WERI-Rb-1 (cell line): ENCODE data around the gene NACC2.

Experiments used
- DNase-seq: peaks from one replicate; pipeline ENCODE4 v3.0.0-alpha.2; 2020
- H3K27ac ChIP-seq: fragments of 250-450 bp; sonication (Bioruptor Pico); 2 replicates; pipeline ENCODE4 v1.5.1; 2020; ENCODE audit warnings: mild to moderate bottlenecking, moderate library complexity
- H3K27me3 ChIP-seq: fragments of 250-450 bp; sonication (Bioruptor Pico); 2 replicates; pipeline ENCODE4 v1.5.1; 2021; ENCODE audit warnings: mild to moderate bottlenecking, low read depth, moderate library complexity; ENCODE audit not compliant: insufficient read depth, severe bottlenecking
- H3K36me3 ChIP-seq: fragments of 250-450 bp; sonication (Bioruptor Pico); 2 replicates; pipeline ENCODE4 v1.5.1; 2020; ENCODE audit warnings: mild to moderate bottlenecking, moderate library complexity
- H3K4me3 ChIP-seq: 2 replicates; pipeline ENCODE4 v1.5.1; 2011; ENCODE audit warnings: low read depth, mild to moderate bottlenecking, control low read depth, low read length
- H3K9me3 ChIP-seq: fragments of 250-450 bp; sonication (Bioruptor Pico); 2 replicates; pipeline ENCODE4 v1.5.1; 2021; ENCODE audit warnings: mild to moderate bottlenecking, moderate library complexity; ENCODE audit not compliant: severe bottlenecking
- CTCF ChIP-seq: IDR thresholded peaks from 2 replicates; pipeline ENCODE4 v1.5.1; 2011; ENCODE audit warnings: low read depth, mild to moderate bottlenecking, control low read depth, inconsistent platforms, low read length

Gene NACC2

GRCh38 chr9:136025481-136025880 is 69.6 kb downstream of the NACC2 start:
- Histone ChIP-seq H3K27ac (no peak overlapping the region), H3K9me3 (peaks cover 7% of the 10 kb centered on the region), H3K27me3 (no peaks in the 10 kb centered on the region), H3K4me3 (no peak overlapping the region), H3K36me3 (peaks cover 7% of the 10 kb centered on the region)
- no peak for TF ChIP-seq CTCF
- DNase-seq = no peak

GRCh38 chr9:136024696-136025316 is 70.3 kb downstream of the NACC2 start:
- Histone ChIP-seq H3K27me3 (no peaks in the 10 kb centered on the region), H3K9me3 (peaks cover 7% of the 10 kb centered on the region), H3K27ac (no peak overlapping the region), H3K4me3 (no peak overlapping the region), H3K36me3 (peaks cover 7% of the 10 kb centered on the region)
- no peak for DNase-seq
- TF ChIP-seq CTCF = no peak

- peaks cover 3% of the 10 kb centered on the region for H3K36me3 ChIP-seq
- no peaks in the 10 kb centered on the region for H3K27me3 ChIP-seq
- H3K9me3 ChIP-seq = peaks cover 4% of the 10 kb centered on the region
- H3K27ac ChIP-seq = no peak overlapping the region
- no peak for DNase-seq
- no peak overlapping the region for H3K4me3 ChIP-seq
- TF ChIP-seq CTCF = no peak
These were observed 70.8 kb downstream of the NACC2 start for GRCh38 chr9:136024286-136024685.

- no peaks in the 10 kb centered on the region for H3K27me3 ChIP-seq
- no peak for DNase-seq
- TF ChIP-seq CTCF = no peak
- H3K9me3 ChIP-seq = no peaks in the 10 kb centered on the region
- H3K27ac ChIP-seq = no peak overlapping the region
- H3K4me3 ChIP-seq = no peak overlapping the region
- H3K36me3 ChIP-seq = no peaks in the 10 kb centered on the region; the same call in 1 of the 2 replicates
These were observed 71.5 kb downstream of the NACC2 start for GRCh38 chr9:136023410-136024225.

GRCh38 chr9:136022731-136023409 is 72.2 kb downstream of the NACC2 start:
- no peak overlapping the region for H3K4me3 ChIP-seq
- no peak overlapping the region for H3K27ac ChIP-seq
- no peak for TF ChIP-seq CTCF
- no peaks in the 10 kb centered on the region for H3K27me3 ChIP-seq
- no peaks in the 10 kb centered on the region for H3K9me3 ChIP-seq
- no peaks in the 10 kb centered on the region; the same call in 1 of the 2 replicates for H3K36me3 ChIP-seq
- DNase-seq = no peak
